ENCODE data around the gene CAPN9.

- TF ChIP-seq CTCF (IDR thresholded peaks at IDR 0.05) (no peak), EZH2 (IDR thresholded peaks at IDR 0.05) (no peak), EZH2phosphoT487 (IDR thresholded peaks at IDR 0.05) (no peak)
Observed at GRCh38 chr1:230701895-230702768, 45.1 kb upstream of the CAPN9 start.

All from neural progenitor cell (in vitro differentiated cells).